ENCODE data around the gene CDK14.

CDK14 gene

DNA sequence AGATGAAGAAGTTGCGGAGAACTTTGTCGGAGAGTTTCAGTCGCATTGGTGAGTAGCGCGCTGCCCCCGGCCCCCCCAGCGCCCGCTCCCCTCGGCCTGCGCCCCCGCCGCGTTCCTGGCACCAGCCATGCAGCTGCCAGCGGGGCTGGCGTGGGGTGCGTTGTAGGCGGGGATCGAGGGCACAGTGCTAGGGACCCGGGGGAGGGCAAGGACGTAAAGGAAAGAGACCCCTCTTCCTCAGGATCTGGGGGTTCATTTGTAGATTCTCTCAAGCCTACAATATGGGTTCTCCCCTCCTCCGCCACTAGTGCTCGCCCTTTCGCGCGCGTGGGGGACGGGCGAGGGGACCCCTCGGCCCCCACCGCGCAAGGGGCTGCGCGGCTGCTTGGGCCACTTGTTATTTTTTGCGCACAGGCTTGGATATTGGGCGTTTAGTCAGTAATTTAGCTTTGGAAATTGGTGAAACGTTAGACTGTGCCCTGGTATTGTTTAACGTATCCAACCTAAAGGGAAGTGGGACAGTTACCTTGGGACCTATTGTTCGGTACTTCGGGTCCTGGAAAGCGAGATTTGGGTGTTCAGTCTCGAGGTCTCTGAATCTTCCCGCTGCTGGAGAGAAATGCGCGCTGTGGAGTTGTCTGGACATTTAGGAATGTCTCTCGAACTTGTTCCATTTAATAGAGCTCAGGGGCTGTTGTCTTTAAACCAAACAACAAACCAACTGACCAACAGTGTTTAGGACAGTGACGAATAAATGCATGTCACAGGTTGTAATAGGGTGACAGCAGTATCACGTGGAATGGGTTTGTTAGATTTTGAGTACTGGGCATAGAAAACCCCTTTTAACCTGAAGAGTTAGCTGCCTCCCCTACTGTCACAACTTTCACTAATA is 796 bp downstream of the CDK14 start:
- DNase-seq: peak in 6 of 51 donors; percentile 3 to 54 (median 32)

GRCh38 chr7:90597563-90598253 is 1.6 kb downstream of the CDK14 start:
- no peak for DNase-seq

GRCh38 chr7:90599038-90599437 is 2.9 kb downstream of the CDK14 start:
- DNase-seq: no peak

GRCh38 chr7:90599892-90600555 is 3.9 kb downstream of the CDK14 start:
- DNase-seq: no peak

GRCh38 chr7:90602303-90602702 is 6.2 kb downstream of the CDK14 start:
- DNase-seq: no peak

- DNase-seq: no peak
Observed at GRCh38 chr7:90603346-90603745, 7.2 kb downstream of the CDK14 start.

DNA sequence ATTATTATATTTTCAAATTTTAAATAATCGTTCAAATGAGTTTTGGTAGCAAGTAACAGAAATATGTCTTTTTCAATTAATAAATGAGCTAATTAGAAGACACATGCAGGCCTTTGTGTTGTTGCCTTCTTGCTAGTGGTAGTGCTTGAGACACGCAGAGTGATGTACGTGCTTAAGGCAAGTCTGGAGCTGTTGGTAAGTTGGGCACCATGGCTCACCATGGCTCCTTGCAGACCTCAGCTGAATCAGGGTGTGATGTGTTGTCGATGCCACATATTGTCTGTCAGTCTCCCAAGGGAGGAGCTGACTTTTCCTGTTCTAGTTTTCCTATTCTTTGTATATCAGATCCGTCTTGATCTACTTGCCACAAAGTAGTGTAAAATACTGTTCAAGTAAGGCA is 8.3 kb downstream of the CDK14 start:
- no peak for DNase-seq

DNA sequence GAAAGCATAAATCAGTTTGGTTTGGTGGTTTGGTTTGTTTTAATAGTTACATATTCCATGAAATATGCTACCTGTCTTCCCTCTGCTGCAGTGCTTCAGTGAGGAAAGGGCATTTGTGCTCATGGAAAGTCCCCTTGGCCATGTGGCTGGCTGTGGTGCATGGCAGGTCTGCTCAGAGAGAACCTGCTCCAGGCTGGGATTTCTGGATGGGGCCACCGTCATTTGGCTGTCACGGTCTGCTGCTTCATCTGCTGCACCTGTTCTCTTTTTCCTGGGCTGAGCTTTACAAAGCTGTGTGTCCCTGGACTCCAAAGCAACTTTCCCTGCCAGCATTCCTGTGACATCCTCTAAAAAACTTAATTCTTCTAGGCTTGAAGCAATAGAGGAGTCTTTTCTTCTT is 8.9 kb downstream of the CDK14 start:
- DNase-seq: no peak

- no peak for DNase-seq
Observed at GRCh38 chr7:90607196-90607595, 11.1 kb downstream of the CDK14 start.

GRCh38 chr7:90610105-90610504 is 14.0 kb downstream of the CDK14 start:
- no peak for DNase-seq

DNA sequence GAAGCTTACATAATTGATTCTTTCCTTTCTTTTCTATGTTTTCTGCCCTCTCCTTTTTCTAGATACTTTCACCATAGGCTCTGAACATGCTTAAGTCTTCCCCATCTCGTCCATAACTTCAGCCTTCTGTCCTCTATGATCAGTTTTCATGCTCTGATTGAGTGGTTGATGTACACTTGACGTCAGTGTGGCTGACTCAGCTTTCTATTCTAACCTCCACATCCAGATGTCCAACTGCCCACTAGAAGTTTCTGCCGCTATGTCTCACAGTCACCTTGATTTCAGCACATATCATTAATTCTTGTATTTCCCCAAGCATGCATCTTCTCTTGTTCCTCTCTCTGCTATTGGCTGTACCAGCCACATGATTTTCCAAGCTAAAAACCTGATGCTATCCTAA is 15.0 kb downstream of the CDK14 start:
- DNase-seq: no peak

GRCh38 chr7:90613088-90613498 is 17.0 kb downstream of the CDK14 start:
- DNase-seq: no peak

GRCh38 chr7:90617442-90617841 is 21.3 kb downstream of the CDK14 start:
- DNase-seq: no peak

DNA sequence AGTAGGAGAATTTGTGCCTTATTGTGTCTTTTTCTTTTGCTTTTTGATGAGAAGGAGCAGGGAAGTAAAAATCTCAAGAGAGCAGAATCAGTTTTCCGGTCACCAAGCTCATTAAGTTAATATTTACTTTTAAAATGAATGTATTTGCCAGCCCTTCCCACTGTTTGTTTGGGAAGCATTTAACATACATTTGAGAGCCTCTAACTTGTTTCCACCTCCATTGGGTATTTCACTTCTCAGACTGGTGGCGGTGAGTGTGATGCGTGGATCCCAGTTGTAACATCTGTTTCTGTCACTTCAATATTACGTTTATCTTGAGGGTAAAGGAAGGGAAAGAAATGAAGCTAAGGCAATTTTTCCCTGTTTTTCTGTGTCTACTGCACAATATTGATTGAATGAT is 22.8 kb downstream of the CDK14 start:
- DNase-seq: no peak

DNA sequence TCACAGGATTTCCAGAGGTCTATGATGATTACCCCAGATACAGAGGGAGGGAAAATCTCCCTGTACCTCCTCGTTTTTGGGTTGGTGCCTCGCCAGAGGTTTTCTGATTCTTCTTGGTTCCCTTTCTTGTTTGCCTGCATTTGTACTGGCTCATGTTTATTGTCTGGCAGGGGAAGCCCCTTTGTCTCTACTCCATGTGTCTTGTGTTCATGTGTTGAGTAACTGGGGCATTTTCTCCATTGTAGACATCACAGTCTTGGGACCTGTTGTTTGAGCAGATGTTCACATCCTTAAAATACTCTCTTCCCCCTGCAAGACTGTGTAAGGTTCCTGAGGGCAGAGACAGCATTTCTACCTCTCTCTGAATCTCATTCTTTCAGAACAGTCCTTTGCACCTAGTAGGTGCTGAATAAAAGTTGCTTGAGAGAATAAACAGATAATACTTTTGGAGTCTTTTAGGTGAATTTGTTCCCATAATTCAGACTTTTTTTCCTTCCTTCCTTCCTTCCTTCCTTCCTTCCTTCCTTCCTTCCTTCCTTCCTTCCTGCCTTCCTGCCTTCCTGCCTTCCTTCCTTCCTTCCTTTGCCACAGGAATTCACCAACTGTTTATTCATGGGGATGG is 25.1 kb downstream of the CDK14 start:
- no peak for DNase-seq

DNA sequence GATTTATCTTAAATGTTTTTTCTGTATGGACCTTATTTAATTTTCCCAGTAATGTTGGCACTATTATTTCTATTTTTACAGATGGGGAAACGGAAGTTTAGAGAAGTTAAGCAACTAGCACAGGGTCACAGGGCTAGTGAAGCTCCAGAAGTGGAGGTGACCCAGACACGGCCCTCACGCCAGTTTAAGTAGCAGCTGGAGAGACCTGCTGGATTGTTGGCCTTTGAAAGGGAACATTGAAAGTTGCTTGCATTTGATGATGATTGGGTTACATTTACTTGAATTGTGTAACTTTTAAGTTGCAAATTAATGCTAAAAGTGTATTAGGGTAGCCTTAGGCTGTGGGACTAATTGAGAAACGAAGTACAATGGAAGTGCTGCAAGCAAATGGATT is 25.6 kb downstream of the CDK14 start:
- DNase-seq: no peak

DNA sequence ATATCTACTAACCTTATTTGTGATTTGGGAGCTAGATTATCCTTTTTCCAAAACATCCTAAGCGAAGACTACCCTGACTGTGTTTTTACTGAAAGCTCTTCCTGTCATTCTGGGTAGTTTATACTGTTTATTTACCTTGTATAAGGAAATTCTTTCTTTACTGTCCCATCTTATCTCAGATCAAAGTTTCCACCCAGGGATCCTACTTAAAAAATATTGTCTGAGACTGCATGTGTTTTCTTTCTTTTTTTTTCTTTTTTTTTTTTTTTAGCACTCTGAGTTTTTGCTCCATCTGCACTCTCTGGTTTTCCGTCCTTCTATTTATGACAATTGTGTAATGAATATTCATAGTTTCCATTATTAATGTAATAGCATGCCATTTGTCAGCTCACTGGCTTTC is 26.5 kb downstream of the CDK14 start:
- no peak for DNase-seq

GRCh38 chr7:90624225-90624911 is 28.2 kb downstream of the CDK14 start:
- DNase-seq: no peak

DNA sequence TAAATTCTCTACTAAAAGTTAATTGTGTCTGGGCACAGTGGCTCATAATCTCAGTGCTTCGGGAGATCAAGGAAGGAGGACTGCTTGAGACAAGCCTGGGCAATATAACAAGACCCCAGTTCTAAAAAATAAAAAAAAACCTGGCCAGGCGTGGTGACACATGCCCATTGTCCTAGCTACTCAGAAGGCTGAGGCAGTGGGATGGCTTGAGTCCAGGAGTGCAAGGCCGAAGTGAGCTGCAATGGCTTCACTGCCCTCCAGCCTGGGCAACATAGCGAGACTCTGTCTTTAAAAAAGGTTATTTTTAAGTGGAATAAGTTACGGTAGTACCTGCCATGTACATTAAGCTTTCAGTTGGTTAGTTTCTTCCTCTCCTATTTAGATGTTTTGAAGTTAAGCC is 28.9 kb downstream of the CDK14 start:
- DNase-seq: no peak

- DNase-seq: peak in 9 of 51 donors; percentile 1 to 33 (median 15)
Observed at GRCh38 chr7:90625562-90625961, 29.4 kb downstream of the CDK14 start.

DNA sequence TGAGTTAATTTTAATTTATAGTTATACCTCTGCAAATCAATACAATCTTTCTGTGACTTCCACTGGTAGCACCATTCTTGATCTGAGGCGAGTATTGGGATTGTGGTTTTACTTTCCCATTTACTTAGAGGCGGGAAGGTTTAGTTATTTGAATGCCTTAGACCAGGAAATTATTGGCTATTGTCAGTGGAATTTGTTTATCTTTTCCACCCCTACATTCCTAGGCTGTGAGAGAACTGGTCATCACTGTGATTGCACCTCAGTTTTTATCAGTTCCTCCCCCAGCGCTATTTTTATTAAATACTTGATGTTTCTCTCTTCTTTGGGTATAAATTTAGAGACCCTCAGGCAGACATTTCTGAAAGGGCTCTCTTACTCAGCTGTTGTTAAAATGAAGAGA is 29.9 kb downstream of the CDK14 start:
- no peak for DNase-seq
